SH-SY5Y (cell line): ENCODE data around the gene SNAPIN.

Source experiments
- GATA2 ChIP-seq: IDR thresholded peaks from 2 replicates; pipeline ENCODE4 v1.6.1; 2011; ENCODE audit warnings: mild to moderate bottlenecking, low read depth, low read length
- GATA3 ChIP-seq: IDR thresholded peaks from 2 replicates; pipeline ENCODE4 v1.6.1; 2011; ENCODE audit warnings: low read depth, mild to moderate bottlenecking, low read length, moderate library complexity

DNA sequence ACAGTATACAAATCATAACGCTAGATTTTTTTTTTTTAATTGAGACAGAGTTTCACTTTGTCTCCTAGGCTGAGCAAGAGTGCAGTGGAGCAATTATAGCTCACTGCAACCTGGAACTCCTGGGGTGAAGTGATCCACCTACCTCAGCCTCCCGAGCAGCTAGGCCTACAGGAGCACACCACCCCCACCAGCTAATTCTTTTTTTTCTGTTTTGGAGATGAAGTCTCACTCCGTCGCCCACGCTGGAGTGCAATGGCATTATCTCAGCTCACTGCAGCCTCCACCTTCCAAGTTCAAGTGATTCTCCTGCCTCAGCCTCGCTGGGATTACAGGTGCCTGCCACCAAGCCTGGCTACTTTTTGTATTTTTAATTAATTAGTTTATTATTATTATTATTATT lies 41.3 kb downstream of the SNAPIN start:
- no peak for TF ChIP-seq GATA2
- no peak for TF ChIP-seq GATA3
